ENCODE measurements around the gene DLG2.

DNA sequence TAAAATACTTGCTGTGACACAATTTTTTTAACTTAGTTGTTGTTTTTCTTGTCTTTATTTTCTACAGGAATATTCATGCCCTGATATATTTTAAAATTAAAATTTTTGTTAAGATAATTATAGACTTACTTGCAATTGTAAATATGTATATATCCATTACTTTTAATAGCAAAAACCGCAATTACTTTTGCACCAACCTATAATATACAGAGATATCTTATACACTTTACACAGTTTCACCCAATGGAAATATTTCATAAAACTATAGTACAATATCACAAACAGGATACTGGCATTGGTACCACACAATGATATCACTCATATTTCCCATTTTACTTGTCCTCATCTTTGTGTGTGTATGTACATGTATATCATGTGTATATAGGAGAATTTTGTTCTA lies 188.8 kb downstream of the DLG2 start:
- no peak for TF ChIP-seq EZH2 (IDR thresholded peaks at IDR 0.05; ENCODE audit: insufficient read depth, low read length)
- TF ChIP-seq, protein P1, sequence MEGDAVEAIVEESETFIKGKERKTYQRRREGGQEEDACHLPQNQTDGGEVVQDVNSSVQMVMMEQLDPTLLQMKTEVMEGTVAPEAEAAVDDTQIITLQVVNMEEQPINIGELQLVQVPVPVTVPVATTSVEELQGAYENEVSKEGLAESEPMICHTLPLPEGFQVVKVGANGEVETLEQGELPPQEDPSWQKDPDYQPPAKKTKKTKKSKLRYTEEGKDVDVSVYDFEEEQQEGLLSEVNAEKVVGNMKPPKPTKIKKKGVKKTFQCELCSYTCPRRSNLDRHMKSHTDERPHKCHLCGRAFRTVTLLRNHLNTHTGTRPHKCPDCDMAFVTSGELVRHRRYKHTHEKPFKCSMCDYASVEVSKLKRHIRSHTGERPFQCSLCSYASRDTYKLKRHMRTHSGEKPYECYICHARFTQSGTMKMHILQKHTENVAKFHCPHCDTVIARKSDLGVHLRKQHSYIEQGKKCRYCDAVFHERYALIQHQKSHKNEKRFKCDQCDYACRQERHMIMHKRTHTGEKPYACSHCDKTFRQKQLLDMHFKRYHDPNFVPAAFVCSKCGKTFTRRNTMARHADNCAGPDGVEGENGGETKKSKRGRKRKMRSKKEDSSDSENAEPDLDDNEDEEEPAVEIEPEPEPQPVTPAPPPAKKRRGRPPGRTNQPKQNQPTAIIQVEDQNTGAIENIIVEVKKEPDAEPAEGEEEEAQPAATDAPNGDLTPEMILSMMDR (IDR thresholded peaks at IDR 0.05; ENCODE audit: insufficient read depth, low read depth, low read length), result no peak
